H9 (cell line): Measurements from ENCODE around the gene XRN2. TPM values are rescaled to one million over a fixed set of nuclear protein-coding genes. Genes with fewer than 3 reads are reported as not detected.

ENCODE experiments used
- DNase-seq: peaks from one replicate; pipeline ENCODE4 v3.0.0-alpha.2; 2017
- H2AFZ ChIP-seq: one replicate; pipeline ENCODE4 v1.6.1; 2013; ENCODE audit warnings: mild to moderate bottlenecking, low read length, control low read depth, moderate library complexity
- H2AK5ac ChIP-seq: 2 replicates; pipeline ENCODE4 v1.6.1; 2013; ENCODE audit warnings: low read length, control low read depth, mixed read lengths; ENCODE audit not compliant: insufficient read length
- H2BK120ac ChIP-seq: one replicate; pipeline ENCODE4 v1.6.1; 2013; ENCODE audit warnings: low read depth, mild to moderate bottlenecking, low read length, control low read depth, inconsistent platforms; ENCODE audit not compliant: poor library complexity, severe bottlenecking
- H2BK12ac ChIP-seq: 2 replicates; pipeline ENCODE4 v1.6.1; 2013; ENCODE audit warnings: low read length, control low read depth, mixed read lengths, low read depth; ENCODE audit not compliant: insufficient read length
- H2BK15ac ChIP-seq: 2 replicates; pipeline ENCODE4 v1.6.1; 2013; ENCODE audit warnings: low read depth, low read length, control low read depth
- H2BK20ac ChIP-seq: one replicate; pipeline ENCODE4 v1.6.1; 2013; ENCODE audit warnings: low read depth, mild to moderate bottlenecking, low read length, control low read depth, inconsistent platforms; ENCODE audit not compliant: poor library complexity, severe bottlenecking
- H2BK5ac ChIP-seq: 2 replicates; pipeline ENCODE4 v1.6.1; 2013; ENCODE audit warnings: low read length, control low read depth, mixed read lengths; ENCODE audit not compliant: insufficient read length
- H3K14ac ChIP-seq: 2 replicates; pipeline ENCODE4 v1.6.1; 2013; ENCODE audit warnings: low read length, control low read depth; ENCODE audit not compliant: insufficient read depth
- H3K18ac ChIP-seq: 2 replicates; pipeline ENCODE4 v1.6.1; 2013; ENCODE audit warnings: low read depth, mild to moderate bottlenecking, mixed read lengths, low read length, control low read depth; ENCODE audit not compliant: insufficient read length
- H3K23ac ChIP-seq: 2 replicates; pipeline ENCODE4 v1.6.1; 2013; ENCODE audit warnings: low read length, control low read depth, mixed read lengths, low read depth; ENCODE audit not compliant: insufficient read length
- H3K23me2 ChIP-seq: 2 replicates; pipeline ENCODE4 v1.6.1; 2013; ENCODE audit warnings: low read depth, mild to moderate bottlenecking, mixed read lengths, low read length, control low read depth; ENCODE audit not compliant: insufficient read length, poor library complexity, severe bottlenecking
- H3K27ac ChIP-seq: 2 replicates; pipeline ENCODE4 v1.5.1; 2013; ENCODE audit warnings: low read length, control low read depth, mixed read lengths, low read depth; ENCODE audit not compliant: insufficient read length
- H3K27me3 ChIP-seq: 2 replicates; pipeline ENCODE4 v1.6.1; 2013; ENCODE audit warnings: low read length, control low read depth, inconsistent platforms; ENCODE audit not compliant: insufficient read depth
- H3K4ac ChIP-seq: 2 replicates; pipeline ENCODE4 v1.6.1; 2013; ENCODE audit warnings: low read depth, mild to moderate bottlenecking, control low read depth, inconsistent platforms, low read length, moderate library complexity
- H3K4me1 ChIP-seq: 2 replicates; pipeline ENCODE4 v1.6.1; 2013; ENCODE audit warnings: low read length, control low read depth, inconsistent platforms; ENCODE audit not compliant: insufficient read depth
- H3K4me2 ChIP-seq: 2 replicates; pipeline ENCODE4 v1.6.1; 2013; ENCODE audit warnings: low read length, control low read depth, mixed read lengths; ENCODE audit not compliant: insufficient read length, insufficient read depth
- H3K56ac ChIP-seq: 2 replicates; pipeline ENCODE4 v1.6.1; 2013; ENCODE audit warnings: low read depth, mild to moderate bottlenecking, mixed read lengths, low read length, control low read depth; ENCODE audit not compliant: insufficient read length
- H3K79me1 ChIP-seq: 2 replicates; pipeline ENCODE4 v1.6.1; 2013; ENCODE audit warnings: low read depth, mild to moderate bottlenecking, moderate library complexity, low read length, control low read depth, inconsistent platforms; ENCODE audit not compliant: insufficient read depth, poor library complexity, severe bottlenecking
- H3K79me2 ChIP-seq: 2 replicates; pipeline ENCODE4 v1.6.1; 2013; ENCODE audit warnings: low read length, control low read depth, inconsistent platforms; ENCODE audit not compliant: insufficient read depth
- H3K9ac ChIP-seq: 2 replicates; pipeline ENCODE4 v1.6.1; 2013; ENCODE audit warnings: low read length, control low read depth, mixed read lengths; ENCODE audit not compliant: insufficient read length; ENCODE audit errors: extremely low read depth
- H3K9me3 ChIP-seq: one replicate; pipeline ENCODE4 v1.6.1; 2013; ENCODE audit warnings: low read depth, low read length, inconsistent platforms; ENCODE audit not compliant: control insufficient read depth
- H3T11ph ChIP-seq: one replicate; pipeline ENCODE4 v1.6.1; 2013; ENCODE audit warnings: mild to moderate bottlenecking, low read length, control low read depth, inconsistent platforms
- H4K20me1 ChIP-seq: one replicate; pipeline ENCODE4 v1.6.1; 2013; ENCODE audit not compliant: control insufficient read depth, insufficient read length, insufficient read depth
- H4K5ac ChIP-seq: 2 replicates; pipeline ENCODE4 v1.6.1; 2013; ENCODE audit warnings: low read depth, mild to moderate bottlenecking, mixed read lengths, low read length, control low read depth; ENCODE audit not compliant: insufficient read length
- H4K8ac ChIP-seq: replicated peaks from 2 replicates; pipeline ENCODE4 v1.6.1; 2013; ENCODE audit warnings: low read length, control low read depth, mixed read lengths, low read depth; ENCODE audit not compliant: insufficient read length
- H4K91ac ChIP-seq: 2 replicates; pipeline ENCODE4 v1.6.1; 2013; ENCODE audit warnings: low read depth, mild to moderate bottlenecking, moderate library complexity, mixed read lengths, low read length, control low read depth; ENCODE audit not compliant: insufficient read length
- H3K27ac Mint-ChIP-seq, 3 experiments: 2 replicates in 2 of 3; 3 replicates in 1 of 3; pipeline ENCODE4 v1.8.0; 2020 to 2021; ENCODE audit warnings: mixed read lengths in 3 of 3, mild to moderate bottlenecking in 1 of 3, moderate library complexity in 1 of 3
- H3K27me3 Mint-ChIP-seq: 2 replicates; pipeline ENCODE4 v1.8.0; 2021; ENCODE audit warnings: low read depth, mild to moderate bottlenecking, moderate library complexity, mixed read lengths
- H3K36me3 Mint-ChIP-seq, 3 experiments: 2 replicates in 2 of 3; 3 replicates in 1 of 3; pipeline ENCODE4 v1.8.0; 2020 to 2021; ENCODE audit warnings: low read depth in 3 of 3, mixed read lengths in 3 of 3; ENCODE audit not compliant: insufficient read depth in 1 of 3
- H3K4me1 Mint-ChIP-seq, 2 experiments: 2 replicates each; pipeline ENCODE4 v1.8.0; 2020; ENCODE audit warnings: mixed read lengths in 2 of 2
- H3K4me3 Mint-ChIP-seq, 2 experiments: 2 replicates in 1 of 2; 3 replicates in 1 of 2; pipeline ENCODE4 v1.8.0; 2020 to 2021; ENCODE audit warnings: mild to moderate bottlenecking in 2 of 2, mixed read lengths in 2 of 2, moderate library complexity in 1 of 2
- H3K9me3 Mint-ChIP-seq, 2 experiments: 2 replicates in 1 of 2; 3 replicates in 1 of 2; pipeline ENCODE4 v1.8.0; 2020; ENCODE audit warnings: mild to moderate bottlenecking in 2 of 2, mixed read lengths in 2 of 2, moderate library complexity in 1 of 2
- WGBS: extraction: QIAGEN DNeasy Blood & Tissue Kit; methylation state at CpG from one replicate; pipeline ENCODE4 v1.1.7; 2013; ENCODE audit warnings: missing lambda C conversion rate, low lambda C conversion rate, mixed read lengths; ENCODE audit not compliant: insufficient read length; ENCODE audit errors: extremely low coverage; 5-methylcytosine and 5-hydroxymethylcytosine counted together
- total RNA-seq: library from RNA; stranded (reverse); gene quantifications from 2 replicates; pipeline ENCODE4 v1.2.1, GENCODE V29; 2021
- TF ChIP-seq, protein P1 (sequence below): fragments of 200-600 bp; sonication (generic); conservative IDR thresholded peaks from 3 replicates; pipeline ENCODE4 v1.8.0; 2021; ENCODE audit warnings: antibody characterized with exemption, mild to moderate bottlenecking

The XRN2 gene
- total RNA-seq, 1 experiment from 2014 or later, result 96.7 TPM

DNA sequence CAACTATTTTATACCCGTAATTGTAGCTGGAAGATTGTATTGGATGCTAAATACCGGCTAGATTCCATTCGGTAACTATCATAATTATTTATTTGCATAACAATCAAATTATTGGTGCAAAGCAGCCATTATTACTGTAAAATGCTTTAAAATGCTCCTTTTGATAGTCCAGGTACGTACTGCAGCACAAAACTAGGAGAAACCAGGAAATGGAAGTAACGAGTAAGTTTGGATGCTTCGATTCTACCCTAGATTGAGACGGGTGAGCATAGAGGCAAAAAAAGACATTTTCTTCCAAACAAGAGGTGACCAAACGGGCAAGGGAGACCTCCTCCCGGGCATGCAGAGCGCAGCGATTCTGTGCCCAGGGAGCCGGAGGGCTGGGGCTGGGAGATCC lies 469 bp upstream of the XRN2 start:
- Mint-ChIP-seq H3K4me1 (peaks cover 16% of the 10 kb centered on the region in 2 experiments), H3K9me3 (peaks cover 0 to 3% of the 10 kb centered on the region in 2 experiments; a peak in 2 of 5 replicates), H3K27me3 (no peaks in the 10 kb centered on the region), H3K27ac (peak overlapping the region; percentile 15 to 95 (median 74); a peak in 6 of 7 replicates), H3K36me3 (peaks cover 7 to 11% (median 10%) of the 10 kb centered on the region in 3 experiments), H3K4me3 (peak overlapping the region; percentile 95 to 96)
- Histone ChIP-seq H3K4me2 (peak overlapping the region; percentile 85), H2BK120ac (no peak overlapping the region), H3K4me1 (no peaks in the 10 kb centered on the region), H3K9me3 (no peaks in the 10 kb centered on the region), H2BK5ac (no peak overlapping the region), H2BK12ac (no peak overlapping the region), H3K14ac (peak overlapping the region; percentile 91), H4K8ac (no peak overlapping the region), H3K27me3 (no peaks in the 10 kb centered on the region), H3T11ph (no peak overlapping the region), H4K5ac (no peak overlapping the region), H2AK5ac (no peak overlapping the region), H4K91ac (no peak overlapping the region), H2AFZ (no peak overlapping the region), H3K79me2 (peaks cover 17% of the 10 kb centered on the region), H3K79me1 (no peaks in the 10 kb centered on the region), H3K23ac (no peak overlapping the region), H2BK20ac (no peak overlapping the region), H2BK15ac (no peak overlapping the region), H3K9ac (peak overlapping the region; percentile 94), H3K23me2 (peaks cover 3% of the 10 kb centered on the region), H4K20me1 (no peaks in the 10 kb centered on the region), H3K18ac (peak overlapping the region; percentile 83), H3K27ac (peak overlapping the region; percentile 46), H3K4ac (no peak overlapping the region; the same call in 1 of the 2 replicates), H3K56ac (no peak overlapping the region)
- no peak for DNase-seq
- no CpG with 5 or more reads among the region's 12 CpGs for WGBS
- TF ChIP-seq, protein P1, sequence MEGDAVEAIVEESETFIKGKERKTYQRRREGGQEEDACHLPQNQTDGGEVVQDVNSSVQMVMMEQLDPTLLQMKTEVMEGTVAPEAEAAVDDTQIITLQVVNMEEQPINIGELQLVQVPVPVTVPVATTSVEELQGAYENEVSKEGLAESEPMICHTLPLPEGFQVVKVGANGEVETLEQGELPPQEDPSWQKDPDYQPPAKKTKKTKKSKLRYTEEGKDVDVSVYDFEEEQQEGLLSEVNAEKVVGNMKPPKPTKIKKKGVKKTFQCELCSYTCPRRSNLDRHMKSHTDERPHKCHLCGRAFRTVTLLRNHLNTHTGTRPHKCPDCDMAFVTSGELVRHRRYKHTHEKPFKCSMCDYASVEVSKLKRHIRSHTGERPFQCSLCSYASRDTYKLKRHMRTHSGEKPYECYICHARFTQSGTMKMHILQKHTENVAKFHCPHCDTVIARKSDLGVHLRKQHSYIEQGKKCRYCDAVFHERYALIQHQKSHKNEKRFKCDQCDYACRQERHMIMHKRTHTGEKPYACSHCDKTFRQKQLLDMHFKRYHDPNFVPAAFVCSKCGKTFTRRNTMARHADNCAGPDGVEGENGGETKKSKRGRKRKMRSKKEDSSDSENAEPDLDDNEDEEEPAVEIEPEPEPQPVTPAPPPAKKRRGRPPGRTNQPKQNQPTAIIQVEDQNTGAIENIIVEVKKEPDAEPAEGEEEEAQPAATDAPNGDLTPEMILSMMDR, result no peak
